GM18502 (cell line): ENCODE results near the gene MTFP1.

ENCODE experiments used
- ATAC-seq: cut with Tn5 transposase; IDR thresholded peaks from one replicate; pipeline ENCODE4 v1.9.1; 2021; ENCODE audit warnings: mild to moderate bottlenecking; ENCODE audit not compliant: unreplicated experiment, poor library complexity

Gene MTFP1, protein sequence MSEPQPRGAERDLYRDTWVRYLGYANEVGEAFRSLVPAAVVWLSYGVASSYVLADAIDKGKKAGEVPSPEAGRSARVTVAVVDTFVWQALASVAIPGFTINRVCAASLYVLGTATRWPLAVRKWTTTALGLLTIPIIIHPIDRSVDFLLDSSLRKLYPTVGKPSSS

DNA sequence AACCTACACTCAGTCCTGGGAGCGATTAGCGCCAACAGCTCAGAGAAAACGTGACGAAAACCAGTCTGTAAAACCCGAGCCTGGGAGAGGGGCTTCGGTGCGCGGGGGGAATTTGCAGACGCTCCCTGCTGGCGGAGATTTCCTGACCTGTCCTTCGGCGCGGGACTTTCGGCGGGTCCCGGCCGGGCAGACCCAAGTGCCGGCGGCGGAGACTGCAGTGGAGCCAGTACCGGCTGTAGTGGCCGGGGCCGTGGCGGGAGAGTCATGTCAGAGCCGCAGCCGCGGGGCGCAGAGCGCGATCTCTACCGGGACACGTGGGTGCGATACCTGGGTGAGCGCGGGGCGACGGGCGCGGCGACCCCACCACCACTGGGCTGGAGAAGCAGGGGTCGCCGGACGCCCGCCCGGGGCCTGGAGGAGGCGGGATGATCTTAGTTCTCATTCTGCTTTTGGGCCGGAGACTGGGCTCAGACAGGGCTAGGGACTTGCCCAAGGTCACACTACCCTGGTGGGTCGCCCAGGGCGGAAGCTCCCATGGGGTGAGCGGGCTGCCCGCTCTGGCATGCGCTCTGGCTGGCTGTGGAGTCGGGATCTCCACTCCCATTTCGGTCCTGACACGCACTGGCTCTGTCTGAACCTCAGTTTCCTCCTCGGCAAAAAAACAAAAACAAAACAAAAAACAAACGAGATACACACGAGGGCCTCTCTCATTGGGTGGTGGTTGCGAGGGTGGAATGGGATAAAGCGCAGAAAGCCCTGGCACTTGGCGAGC is at the start of gene MTFP1:
Gene MTFP1 (plus strand): TSS at position 153 of the 772 bp plus-strand sequence. CDS start 112 bp downstream, at position 265.
- ATAC-seq, result no peak

DNA sequence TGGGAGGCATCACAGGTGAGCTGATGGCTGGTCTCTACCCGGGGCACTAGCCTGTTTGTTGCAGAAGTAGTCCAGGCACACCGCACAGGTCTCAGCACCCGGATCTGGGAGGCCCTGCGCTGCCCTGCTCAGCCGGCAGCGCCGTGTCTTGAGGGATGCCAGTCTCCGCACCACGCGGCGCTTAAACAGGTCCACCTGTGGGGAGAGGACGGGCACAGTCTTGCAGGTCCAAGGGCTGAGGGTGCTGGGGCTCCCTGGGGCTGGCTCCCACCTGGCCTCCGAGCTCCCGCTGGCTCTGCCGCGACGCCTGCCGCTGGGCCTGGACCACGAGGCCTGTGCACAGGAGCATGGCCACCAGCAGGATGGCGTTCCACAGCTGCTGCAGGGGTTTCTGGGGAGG is 45.6 kb upstream of the MTFP1 start:
- no peak for ATAC-seq

DNA sequence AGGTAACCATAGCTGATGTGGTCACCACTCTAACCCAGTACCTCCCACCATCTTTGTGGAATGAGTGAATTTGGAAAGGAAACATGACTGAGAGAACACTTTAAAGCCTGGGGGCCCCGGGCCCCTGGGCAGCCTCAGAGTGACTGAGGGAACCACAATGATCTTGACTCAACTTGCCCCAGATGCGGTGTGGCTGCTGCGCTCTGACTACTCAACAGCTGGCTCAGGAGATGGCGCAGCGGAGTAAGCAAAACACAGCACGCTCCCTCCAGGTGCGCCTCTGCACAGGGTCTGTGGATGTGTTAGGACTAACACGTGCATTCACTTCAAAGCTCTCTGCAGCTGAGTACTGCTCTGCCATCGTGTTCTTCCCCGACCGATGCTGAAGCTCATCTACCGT is 44.3 kb upstream of the MTFP1 start:
- no peak for ATAC-seq

DNA sequence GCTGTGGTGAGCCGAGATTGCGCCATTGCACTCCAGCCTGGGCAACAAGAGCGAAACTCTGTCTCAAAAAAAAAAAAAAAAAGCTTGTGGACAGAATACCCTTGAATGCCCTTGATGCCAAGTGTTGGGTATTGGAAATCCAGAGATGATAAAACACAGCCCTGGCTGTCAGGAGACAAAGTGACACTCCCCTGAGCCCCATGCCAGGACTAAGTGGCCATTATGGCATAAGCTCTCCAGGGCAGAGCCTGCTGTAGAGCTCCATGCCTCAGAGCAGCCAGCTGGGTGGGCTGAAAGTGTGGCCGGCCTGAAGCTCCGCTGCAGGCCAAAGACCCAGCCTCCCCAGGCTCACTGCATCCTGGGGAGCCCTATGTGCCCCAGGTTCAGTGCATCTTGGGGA is 43.2 kb upstream of the MTFP1 start:
- ATAC-seq, result no peak

DNA sequence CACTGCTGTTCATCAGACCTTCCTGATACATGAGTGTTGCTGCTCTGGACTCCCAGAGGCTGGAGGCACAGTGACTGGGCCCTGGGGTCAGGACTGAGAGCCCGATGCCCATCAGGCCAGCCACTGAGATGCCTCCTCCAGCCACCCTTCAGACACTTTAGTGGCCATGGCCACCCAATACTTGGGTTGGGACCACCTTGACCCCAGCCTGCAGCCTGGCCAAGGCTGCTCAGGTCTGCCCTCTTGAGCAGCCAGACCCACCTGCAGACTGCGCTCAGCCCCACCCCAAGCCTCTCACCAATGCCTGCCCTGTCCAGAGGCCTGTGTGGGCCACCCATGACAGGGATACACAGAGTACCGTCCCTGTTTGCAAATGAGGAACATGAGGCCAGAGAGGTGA is 42.5 kb upstream of the MTFP1 start:
- no peak for ATAC-seq

DNA sequence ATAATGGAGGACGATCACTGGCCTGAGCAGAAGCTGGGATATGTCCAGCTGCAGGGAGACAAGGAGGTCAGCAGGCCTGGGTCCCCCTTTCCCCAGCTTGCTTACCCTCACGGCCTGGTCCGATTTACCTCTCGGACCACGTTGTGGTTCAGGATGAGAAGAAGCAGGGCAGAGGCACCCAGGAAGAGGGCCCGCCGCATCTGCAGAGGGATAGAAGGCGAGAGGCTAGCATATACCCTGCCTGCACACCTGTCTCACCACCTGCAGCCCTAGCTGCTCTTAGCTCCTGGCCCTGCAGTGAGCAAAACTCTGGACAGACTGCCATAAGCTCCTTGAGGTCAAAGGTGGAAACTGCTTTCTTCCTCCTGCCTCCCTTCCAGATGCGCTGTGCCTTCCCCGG is 39.6 kb upstream of the MTFP1 start:
- no peak for ATAC-seq

DNA sequence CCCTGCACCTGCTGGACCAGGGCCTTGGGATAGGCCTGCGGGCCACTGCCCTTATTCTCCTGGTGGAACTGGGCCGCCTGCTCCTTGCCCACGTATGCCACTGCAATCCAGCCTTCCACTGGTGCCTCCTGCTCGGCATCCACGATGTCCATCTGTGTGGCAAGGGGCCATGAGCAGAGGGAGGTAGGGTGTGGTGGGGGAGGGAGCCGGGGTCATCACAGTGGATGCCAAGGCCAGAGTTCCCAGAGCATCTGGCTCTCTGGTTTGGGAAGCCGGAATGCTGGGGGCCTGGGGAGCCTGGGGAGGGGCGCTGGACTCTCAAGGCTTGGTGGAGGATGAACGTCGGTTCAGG is 39.0 kb upstream of the MTFP1 start:
- no peak for ATAC-seq

DNA sequence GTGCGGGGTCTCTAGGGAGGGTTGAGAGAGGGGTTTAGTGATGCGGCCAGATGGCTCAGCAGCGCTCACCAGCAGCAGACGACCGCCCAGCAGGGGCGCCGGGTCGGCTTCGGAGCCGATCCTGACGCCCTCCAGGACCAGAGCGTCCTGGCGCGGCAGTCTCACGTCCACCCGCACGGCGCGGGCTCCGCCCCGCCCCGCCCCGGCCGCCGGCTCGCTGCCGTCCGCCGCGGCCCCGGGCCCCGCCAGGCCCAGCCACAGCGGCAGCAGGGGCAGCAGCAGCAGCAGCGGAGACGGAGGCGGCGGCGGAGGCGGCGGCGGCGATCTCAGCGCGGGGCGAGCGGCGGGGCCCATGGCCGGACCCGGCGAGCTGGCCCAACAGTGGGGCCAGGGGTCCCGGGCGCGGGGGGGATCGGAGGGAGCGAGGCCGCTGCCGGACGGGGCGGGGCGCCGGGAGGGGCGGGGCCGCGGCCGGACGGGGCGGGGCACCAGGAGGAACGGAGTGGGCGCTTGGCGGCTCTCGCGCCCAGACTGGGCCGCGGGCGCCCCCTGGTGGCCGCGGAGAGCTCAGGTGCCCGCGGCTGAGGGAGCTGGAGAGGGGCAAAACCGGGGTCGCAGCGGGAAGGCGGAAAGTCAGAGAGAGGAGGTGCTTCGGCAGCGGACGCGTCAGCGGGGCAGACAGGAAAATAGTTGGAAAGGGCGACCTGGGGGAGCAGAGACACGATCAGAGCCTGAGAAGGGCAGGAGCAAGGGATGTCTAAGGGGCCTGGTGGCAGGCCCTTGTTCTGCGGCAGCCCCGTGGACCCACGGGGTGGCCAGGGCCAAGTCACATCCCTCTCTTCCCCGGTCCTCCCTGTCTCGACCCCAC is 38.4 kb upstream of the MTFP1 start, which contains the start of gene RNF215:
Gene RNF215 (minus strand): TSS at position 452 of the 868 bp plus-strand sequence. CDS start 98 bp downstream, at position 354.
- ATAC-seq, result peak; percentile 79

DNA sequence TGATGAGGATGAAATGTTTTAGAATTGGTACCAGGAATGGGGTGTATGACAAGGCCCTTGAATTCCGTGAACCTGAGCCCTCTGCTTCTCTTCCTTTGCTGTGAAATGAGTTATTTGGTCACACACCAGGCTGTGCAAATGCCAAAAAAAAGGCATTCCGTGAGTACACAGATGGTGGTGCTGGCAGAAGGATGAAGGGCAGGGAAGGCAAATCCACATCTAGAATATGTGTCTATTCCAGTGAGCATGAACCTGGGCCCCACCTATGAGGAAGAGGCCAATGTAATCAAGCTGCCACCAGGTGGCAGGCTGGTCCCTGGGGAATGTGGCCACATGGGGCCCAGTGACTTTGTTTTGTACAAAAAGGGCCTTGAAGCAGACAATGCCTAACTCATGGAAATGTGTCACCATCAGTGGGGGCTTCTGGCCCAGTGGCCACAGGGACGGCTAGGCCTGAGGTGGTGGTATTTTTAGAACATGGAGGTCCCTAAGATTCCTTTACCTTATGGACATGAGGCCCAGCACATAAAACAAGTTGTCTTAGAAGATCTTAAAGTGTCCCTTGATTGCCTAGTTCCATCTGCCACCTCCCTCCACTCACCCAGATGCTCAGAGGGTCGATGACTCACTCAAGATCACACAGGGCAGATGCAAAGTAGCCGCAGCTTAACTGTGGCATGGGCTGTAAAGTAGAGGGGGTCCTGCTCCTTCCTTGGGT is 34.4 kb upstream of the MTFP1 start:
- no peak for ATAC-seq

DNA sequence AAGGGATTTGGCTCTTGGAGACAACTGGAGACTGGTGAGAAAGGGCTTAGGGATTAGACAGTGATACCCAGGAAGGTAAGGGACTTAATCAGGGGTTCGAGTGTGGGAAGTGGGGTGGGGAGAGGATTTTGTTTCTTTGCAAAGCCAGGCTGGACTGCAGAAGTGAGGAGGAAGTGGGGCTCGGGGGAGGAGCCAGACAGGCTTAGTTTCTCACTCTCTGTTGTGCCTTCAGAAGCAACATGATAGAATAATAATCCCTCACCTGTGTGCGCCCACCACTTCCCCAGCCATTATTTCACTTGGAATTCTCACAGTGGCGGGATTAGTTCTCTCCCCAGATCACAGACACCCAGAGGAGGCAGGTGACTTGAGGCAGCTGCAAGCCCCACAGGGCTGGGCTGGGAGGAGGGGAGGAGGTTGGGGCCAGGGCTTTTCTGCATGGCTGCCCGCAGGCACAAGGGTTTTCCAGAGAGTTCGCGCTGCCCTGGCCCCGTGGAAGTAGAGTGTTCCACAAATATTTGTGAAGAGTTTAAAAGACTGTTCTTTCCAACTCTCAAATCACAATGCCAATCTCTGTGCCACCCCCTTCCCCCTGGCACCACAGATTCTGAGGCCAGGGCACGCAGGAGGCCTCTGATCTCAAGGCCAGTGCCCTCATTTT is 32.8 kb upstream of the MTFP1 start:
- ATAC-seq, result no peak

DNA sequence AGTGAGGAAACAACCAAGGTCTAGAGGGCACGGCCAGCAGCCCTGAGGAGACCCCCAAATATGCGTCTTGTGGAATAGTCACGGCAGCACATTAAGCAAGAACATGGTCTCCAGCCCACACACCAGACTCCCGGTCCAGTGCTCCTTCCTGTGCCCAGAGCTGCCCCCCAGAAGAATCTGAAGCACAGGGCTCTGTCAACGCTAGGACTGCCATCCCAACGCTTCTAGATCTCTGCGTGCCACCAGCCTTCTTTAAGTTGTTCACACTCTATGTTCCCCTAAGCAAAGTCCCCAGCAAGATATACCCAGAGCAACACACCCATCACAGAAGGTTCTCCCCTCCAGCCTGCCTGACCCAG is 32.3 kb upstream of the MTFP1 start:
- no peak for ATAC-seq

DNA sequence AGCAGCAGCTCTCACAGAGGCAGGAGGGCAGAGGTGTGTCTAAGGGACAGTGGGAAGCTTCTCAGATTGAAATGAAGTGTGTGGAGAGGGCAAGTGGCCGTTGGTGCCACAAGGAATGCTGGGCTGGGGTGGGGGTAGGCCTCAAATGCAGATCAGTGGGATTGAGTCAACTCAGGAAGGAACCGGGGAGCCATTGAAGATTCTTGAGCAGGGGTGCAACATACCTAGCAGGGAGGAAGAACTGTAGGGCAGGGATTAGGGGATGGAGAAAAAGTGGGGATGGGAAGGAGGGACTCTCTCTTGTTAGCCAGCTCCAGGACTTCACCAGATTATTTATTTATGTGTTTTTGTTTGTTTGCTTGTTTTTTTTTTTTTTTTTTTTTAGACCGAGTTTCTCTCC is 31.7 kb upstream of the MTFP1 start:
- ATAC-seq, result no peak

DNA sequence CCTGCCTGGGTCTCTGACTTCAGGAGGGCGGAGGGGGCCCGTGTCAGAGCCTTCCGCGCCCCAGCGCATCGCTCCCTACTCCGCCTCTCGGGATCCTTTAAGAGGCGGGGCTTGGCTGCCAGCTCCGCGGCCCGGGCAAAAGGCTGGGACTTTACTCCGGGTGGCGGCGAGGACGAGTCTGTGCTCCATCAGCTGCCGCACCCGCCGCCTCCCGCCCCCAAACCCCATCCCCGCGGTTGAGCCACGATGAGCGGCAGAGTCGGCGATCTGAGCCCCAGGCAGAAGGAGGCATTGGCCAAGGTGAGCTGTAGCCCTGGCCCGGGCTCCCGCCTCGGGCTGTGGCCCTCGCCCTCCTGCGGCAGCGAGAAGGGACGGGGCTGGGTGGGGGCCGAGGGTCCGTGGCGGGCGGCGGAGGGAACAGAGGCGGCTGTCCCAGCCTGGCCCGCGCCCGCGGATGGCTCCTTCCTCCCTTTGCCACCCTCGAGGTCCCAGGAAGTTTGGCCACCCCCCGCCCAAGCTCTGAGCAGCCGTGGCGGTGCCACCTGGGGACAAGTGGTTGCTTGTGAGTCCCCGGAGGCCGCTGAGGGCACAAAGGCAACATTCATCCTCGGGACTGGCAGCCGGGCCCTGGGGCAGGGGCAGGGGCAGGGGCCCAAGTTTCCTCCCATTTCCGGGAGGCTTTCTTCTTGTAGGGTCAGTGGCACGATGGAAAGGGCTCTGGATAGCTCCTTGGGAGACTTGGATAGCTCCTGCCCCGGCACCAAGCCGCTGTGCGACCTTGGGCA is 28.5 kb upstream of the MTFP1 start, which contains the start of gene SEC14L2:
Gene SEC14L2 (plus strand): TSS at position 148 of the 785 bp plus-strand sequence. CDS start 99 bp downstream, at position 247.
- no peak for ATAC-seq

DNA sequence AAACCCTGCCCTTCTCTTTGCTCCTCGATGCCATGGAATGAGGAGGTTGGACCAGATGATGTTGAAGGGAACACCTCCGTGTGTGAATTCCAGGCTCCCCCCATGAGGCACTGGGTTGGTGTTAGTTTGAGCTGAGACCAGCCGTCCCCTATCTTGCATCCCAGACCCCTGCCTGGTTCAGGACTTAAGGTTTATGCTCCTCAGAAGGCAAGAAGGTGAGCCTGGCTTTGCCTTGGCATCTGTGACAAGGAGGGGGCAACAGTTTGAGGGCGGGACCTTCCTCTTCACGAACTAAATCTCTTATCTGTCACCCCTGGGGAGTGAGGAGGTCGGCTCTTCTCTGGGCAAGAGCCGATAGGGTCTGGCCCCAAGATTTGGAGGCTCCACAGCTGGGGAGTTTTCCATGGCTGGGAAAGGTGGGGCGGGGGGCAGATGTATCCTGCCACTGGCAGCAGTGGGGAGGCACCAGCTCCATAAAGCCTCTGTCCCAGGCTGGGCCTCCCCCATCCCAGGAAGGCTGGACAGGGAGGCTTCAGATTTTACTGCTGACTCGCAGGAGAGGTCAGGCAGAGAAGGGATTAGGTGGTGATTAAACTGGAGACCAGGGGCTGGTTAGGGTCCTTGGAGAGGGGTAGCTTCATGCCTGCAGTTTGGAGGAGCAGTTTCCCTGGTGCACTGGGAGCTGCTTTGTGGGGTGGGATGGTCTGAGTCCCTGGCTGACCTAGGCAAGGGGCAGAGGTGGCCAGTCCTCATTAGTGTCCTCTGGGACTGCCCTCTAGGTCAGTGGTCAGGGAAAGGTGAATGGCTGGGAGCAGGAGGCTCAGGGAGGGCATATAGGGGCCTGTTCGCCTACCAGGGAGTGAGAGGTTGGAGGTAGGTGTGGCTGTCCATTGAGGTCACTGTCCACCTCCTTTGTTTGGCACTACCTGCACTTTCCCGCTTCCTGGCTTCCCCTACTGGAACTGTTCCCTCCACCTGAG is 27.6 kb upstream of the MTFP1 start:
- ATAC-seq, result no peak

DNA sequence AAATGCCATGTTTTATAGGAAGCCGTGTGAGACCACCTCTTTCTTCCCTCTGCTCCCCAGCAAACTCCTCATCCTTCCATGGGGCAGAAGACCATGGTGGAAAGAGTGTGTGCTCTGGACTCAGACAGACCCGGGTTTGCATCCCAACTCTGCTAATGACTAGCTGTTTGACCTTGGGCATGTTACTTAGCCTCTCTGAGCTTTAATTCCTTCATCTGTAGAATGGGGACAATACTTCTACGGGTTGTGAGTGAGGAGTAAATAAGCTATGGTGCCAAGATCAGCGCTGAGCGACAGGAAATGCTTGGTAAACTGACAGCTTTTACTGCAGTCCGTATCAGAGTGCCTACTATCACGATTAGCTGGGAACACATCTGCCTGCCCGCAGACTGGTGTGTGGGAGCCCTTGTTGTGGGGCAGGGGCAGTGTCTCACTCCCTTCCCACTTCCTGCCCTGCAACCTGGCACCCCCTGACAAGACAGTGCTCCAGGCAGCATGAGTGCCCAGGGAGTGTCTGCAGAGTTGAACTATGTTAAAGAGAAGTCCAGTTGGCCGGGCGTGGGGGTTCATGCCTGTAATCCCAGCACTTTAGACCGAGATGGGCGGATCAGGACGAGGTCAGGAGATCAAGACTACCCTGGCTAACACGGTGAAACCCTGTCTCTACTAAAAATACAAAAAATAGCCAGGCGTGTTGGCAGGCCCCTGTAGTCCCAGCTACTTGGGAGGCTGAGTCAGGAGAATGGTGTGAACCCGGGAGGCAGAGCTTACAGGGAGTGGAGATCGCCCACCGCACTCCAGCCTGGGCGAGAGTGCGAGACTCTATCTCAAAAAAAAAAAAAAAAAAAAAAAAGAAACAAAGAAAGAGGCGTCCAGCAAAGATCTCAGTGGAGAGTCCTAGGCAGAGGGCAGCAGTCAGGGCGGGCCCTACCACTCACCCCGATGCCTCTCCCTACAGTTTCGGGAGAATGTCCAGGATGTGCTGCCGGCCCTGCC is 26.6 kb upstream of the MTFP1 start:
- no peak for ATAC-seq

DNA sequence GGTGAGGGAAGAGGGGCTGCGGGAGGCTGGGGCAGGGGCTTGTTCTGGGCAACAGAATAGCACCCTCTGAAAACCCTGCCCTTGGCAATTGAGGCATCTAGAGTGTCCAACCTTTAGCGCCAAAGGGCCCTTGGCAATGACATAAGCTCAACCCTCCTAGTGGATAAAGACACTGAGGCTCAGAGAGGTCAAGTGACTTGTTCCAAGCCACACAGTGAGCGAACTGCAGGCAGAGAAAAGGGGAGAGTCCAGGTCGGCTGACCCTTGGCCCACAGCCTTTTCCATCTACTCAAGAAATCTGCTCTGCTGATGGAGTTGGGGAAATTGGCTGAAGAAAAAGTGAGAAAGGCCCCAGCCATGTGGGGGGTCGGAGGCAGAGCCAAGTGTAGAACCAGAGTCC is 25.9 kb upstream of the MTFP1 start:
- no peak for ATAC-seq

DNA sequence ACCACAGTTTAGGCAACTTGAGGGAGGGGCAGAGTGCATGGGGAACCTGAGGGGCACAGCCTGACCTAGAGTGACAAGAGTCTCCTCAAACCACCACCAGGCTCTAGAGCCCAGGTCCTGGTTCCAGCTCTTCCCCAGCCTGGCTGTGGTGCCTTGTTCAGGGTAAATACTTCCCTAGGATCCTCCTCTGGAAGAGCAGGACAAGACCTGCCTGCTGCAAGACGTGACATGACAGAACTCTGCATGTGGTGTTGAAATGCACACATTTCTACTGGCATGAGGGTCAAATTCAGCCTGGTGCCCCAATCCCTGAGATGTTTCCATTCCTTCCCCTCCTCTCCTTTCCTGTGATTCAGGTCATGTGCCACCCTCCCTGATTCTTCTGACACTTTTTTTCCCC is 25.4 kb upstream of the MTFP1 start:
- ATAC-seq, result no peak
